Choroid plexus epithelial cell (primary cell): ENCODE results near the gene ZKSCAN7.
"Not testable (repeated sequence)": the region's sequence is repeated elsewhere in the genome, so short reads cannot be mapped to it uniquely, and the experiment has no call there.

Source experiments
- DNase-seq: peaks from one replicate; pipeline ENCODE4 v3.0.0-alpha.2; 2010; ENCODE audit warnings: low read depth
- H3K4me3 ChIP-seq: 2 replicates; pipeline ENCODE4 v1.5.1; 2011; ENCODE audit warnings: low read depth, mild to moderate bottlenecking, control low read depth, low read length, moderate library complexity
- CTCF ChIP-seq: conservative IDR thresholded peaks from 2 replicates; pipeline ENCODE4 v1.5.1; 2011; ENCODE audit warnings: low read depth, mild to moderate bottlenecking, control low read depth, inconsistent platforms, low read length, moderate library complexity

The ZKSCAN7 gene

GRCh38 chr3:44568561-44568960 is 13.6 kb downstream of the ZKSCAN7 start:
- TF ChIP-seq CTCF, result no peak
- no peak overlapping the region for H3K4me3 ChIP-seq
- DNase-seq, result peak; percentile 91

GRCh38 chr3:44571024-44571423 is 16.0 kb downstream of the ZKSCAN7 start:
- H3K4me3 ChIP-seq, result no peak overlapping the region
- DNase-seq, result no peak
- TF ChIP-seq CTCF, result no peak

GRCh38 chr3:44576613-44577012 is 21.6 kb downstream of the ZKSCAN7 start:
- no peak for DNase-seq
- no peak overlapping the region for H3K4me3 ChIP-seq
- TF ChIP-seq CTCF, result no peak

GRCh38 chr3:44577354-44577952 is 22.5 kb downstream of the ZKSCAN7 start:
- not testable (repeated sequence) for H3K4me3 ChIP-seq, DNase-seq

GRCh38 chr3:44578316-44578715 is 23.3 kb downstream of the ZKSCAN7 start:
- H3K4me3 ChIP-seq, DNase-seq: not testable (repeated sequence)

GRCh38 chr3:44578924-44579515 is 24.0 kb downstream of the ZKSCAN7 start:
- not testable (repeated sequence) for H3K4me3 ChIP-seq, DNase-seq

- not testable (repeated sequence) for DNase-seq, H3K4me3 ChIP-seq
Measured at GRCh38 chr3:44579749-44580148, 24.8 kb downstream of the ZKSCAN7 start.

- H3K4me3 ChIP-seq, DNase-seq: not testable (repeated sequence)
Measured at GRCh38 chr3:44580971-44581370, 26.0 kb downstream of the ZKSCAN7 start.

GRCh38 chr3:44584646-44585501 is 29.9 kb downstream of the ZKSCAN7 start, which contains the start of gene ZNF660:
ZNF660 (plus strand) TSS chr3:44584964; CDS start chr3:44594194, 9,230 bp downstream.
- peak within 1 kb of the TSS; percentile 68 for H3K4me3 ChIP-seq
- TF ChIP-seq CTCF, result no peak
- peak; percentile 83 for DNase-seq
